CD4-positive, alpha-beta T cell treated with Interleukin-17A for 1 hour (primary cell): Measurements from ENCODE around the gene DNMT3A.

Experiments
- DNase-seq: peaks from one replicate; pipeline ENCODE4 v3.0.0-alpha.2; 2020

DNMT3A gene

GRCh38 chr2:25324251-25324650, 17.5 kb downstream of the DNMT3A start:
- no peak for DNase-seq

GRCh38 chr2:25323610-25324189, 18.0 kb downstream of the DNMT3A start:
- DNase-seq = no peak

- peak; percentile 82 for DNase-seq
Observed at GRCh38 chr2:25323042-25323514, 18.6 kb downstream of the DNMT3A start.

GRCh38 chr2:25322312-25322711, 19.4 kb downstream of the DNMT3A start:
- no peak for DNase-seq

- no peak for DNase-seq
Observed at GRCh38 chr2:25320077-25320476, 21.6 kb downstream of the DNMT3A start.

- DNase-seq = no peak
Observed at GRCh38 chr2:25316101-25316500, 25.6 kb downstream of the DNMT3A start.

- no peak for DNase-seq
Observed at GRCh38 chr2:25315316-25315680, 26.4 kb downstream of the DNMT3A start.

GRCh38 chr2:25314514-25315315, 27.0 kb downstream of the DNMT3A start:
- DNase-seq = peak; percentile 80

GRCh38 chr2:25313711-25314513, 27.8 kb downstream of the DNMT3A start:
- DNase-seq = no peak

- peak; percentile 38 for DNase-seq
Observed at GRCh38 chr2:25312958-25313710, 28.6 kb downstream of the DNMT3A start.

GRCh38 chr2:25311865-25312575, 29.7 kb downstream of the DNMT3A start:
- DNase-seq = no peak

- no peak for DNase-seq
Observed at GRCh38 chr2:25310965-25311864, 30.5 kb downstream of the DNMT3A start.

- no peak for DNase-seq
Observed at GRCh38 chr2:25310709-25310964, 31.1 kb downstream of the DNMT3A start.

- DNase-seq = peak; percentile 68
Observed at GRCh38 chr2:25309402-25309801, 32.3 kb downstream of the DNMT3A start.

GRCh38 chr2:25308599-25308998, 33.1 kb downstream of the DNMT3A start:
- no peak for DNase-seq

GRCh38 chr2:25307949-25308557, 33.7 kb downstream of the DNMT3A start:
- DNase-seq = no peak

GRCh38 chr2:25306777-25307368, 34.9 kb downstream of the DNMT3A start:
- no peak for DNase-seq

GRCh38 chr2:25305775-25306174, 36.0 kb downstream of the DNMT3A start:
- DNase-seq = no peak

- peak; percentile 32 for DNase-seq
Observed at GRCh38 chr2:25304826-25305596, 36.7 kb downstream of the DNMT3A start.

GRCh38 chr2:25304321-25304720, 37.4 kb downstream of the DNMT3A start:
- DNase-seq = no peak
